IMR-90 (cell line): ENCODE measurements around the gene MEN1. TPM values are rescaled to one million over a fixed set of nuclear protein-coding genes. Genes with fewer than 3 reads are reported as not detected.

Source experiments
- ATAC-seq: fragments of 200-7000 bp; cut with Tn5 transposase; 2 replicates; pipeline ENCODE4 v1.9.1; 2020; ENCODE audit warnings: low read depth, mild to moderate bottlenecking, moderate library complexity
- BruUV-seq: library from RNA; stranded (reverse); fragments of 400-500 nt; replicated peaks from 2 replicates; lab custom pipeline; 2021; lab: Mats Ljungman, UMichigan
- CTCF ChIA-PET: fragments of 300-600 bp; formaldehyde crosslinking; extraction: SDS; loops from one replicate; lab custom pipeline; 2021; ENCODE audit warnings: antibody characterized with exemption; lab: Yijun Ruan, JAX
- POLR2A ChIA-PET: fragments of 300-600 bp; sonication (Branson Sonifier 250); formaldehyde crosslinking; loops from one replicate; lab custom pipeline; 2022; ENCODE audit warnings: antibody characterized with exemption; ENCODE audit not compliant: unreplicated experiment; lab: Charles Lee
- DNase-seq: peaks from one replicate; pipeline ENCODE4 v3.0.0; 2013
- H2AFZ ChIP-seq: replicated peaks from 2 replicates; pipeline ENCODE3; 2013; ENCODE audit warnings: low read length, mild to moderate bottlenecking; ENCODE audit not compliant: poor library complexity
- H2AK5ac ChIP-seq: 2 replicates; pipeline ENCODE4 v1.6.1; 2013; ENCODE audit warnings: low read depth, low read length, inconsistent platforms
- H2AK9ac ChIP-seq: replicated peaks from 2 replicates; pipeline ENCODE3; 2013; ENCODE audit warnings: mild to moderate bottlenecking, low read depth, low read length, moderate library complexity; ENCODE audit not compliant: poor library complexity
- H2BK120ac ChIP-seq: 2 replicates; pipeline ENCODE4 v1.6.1; 2013; ENCODE audit warnings: low read depth, low read length, inconsistent platforms
- H2BK15ac ChIP-seq: 3 replicates; pipeline ENCODE4 v1.6.1; 2013; ENCODE audit warnings: low read depth, low read length, inconsistent platforms
- H2BK20ac ChIP-seq: 2 replicates; pipeline ENCODE4 v1.6.1; 2013; ENCODE audit warnings: low read depth, mild to moderate bottlenecking, inconsistent platforms, low read length, moderate library complexity
- H2BK5ac ChIP-seq: 2 replicates; pipeline ENCODE4 v1.6.1; 2013; ENCODE audit warnings: mild to moderate bottlenecking, low read depth, low read length, inconsistent platforms; ENCODE audit not compliant: poor library complexity, severe bottlenecking
- H3K14ac ChIP-seq: replicated peaks from 2 replicates; pipeline ENCODE4 v1.6.1; 2013; ENCODE audit warnings: low read depth, low read length, inconsistent platforms
- H3K18ac ChIP-seq: 2 replicates; pipeline ENCODE4 v1.6.1; 2013; ENCODE audit warnings: low read depth, low read length, control low read depth
- H3K23ac ChIP-seq: 2 replicates; pipeline ENCODE4 v1.6.1; 2013; ENCODE audit warnings: low read depth, low read length, inconsistent platforms
- H3K27ac ChIP-seq: 2 replicates; pipeline ENCODE4 v1.5.1; 2013; ENCODE audit warnings: mild to moderate bottlenecking, control low read depth, low read length; ENCODE audit not compliant: insufficient read depth
- H3K27me3 ChIP-seq: 2 replicates; pipeline ENCODE4 v1.6.1; 2013; ENCODE audit warnings: low read length; ENCODE audit not compliant: control insufficient read depth, insufficient read depth
- H3K36me3 ChIP-seq: 2 replicates; pipeline ENCODE4 v1.6.1; 2013; ENCODE audit warnings: low read length, mixed read lengths; ENCODE audit not compliant: control insufficient read depth, insufficient read depth
- H3K4ac ChIP-seq: 2 replicates; pipeline ENCODE4 v1.6.1; 2013; ENCODE audit warnings: low read depth, low read length, inconsistent platforms
- H3K4me1 ChIP-seq: 2 replicates; pipeline ENCODE4 v1.6.1; 2013; ENCODE audit warnings: low read length, mixed read lengths; ENCODE audit not compliant: control insufficient read depth, insufficient read depth
- H3K4me2 ChIP-seq: 2 replicates; pipeline ENCODE4 v1.6.1; 2013; ENCODE audit warnings: low read depth, mild to moderate bottlenecking, control low read depth, low read length, moderate library complexity
- H3K4me3 ChIP-seq: 2 replicates; pipeline ENCODE4 v1.5.1; 2013; ENCODE audit warnings: low read depth, mild to moderate bottlenecking, control low read depth, low read length, moderate library complexity; ENCODE audit not compliant: insufficient read depth
- H3K56ac ChIP-seq: 2 replicates; pipeline ENCODE4 v1.6.1; 2013; ENCODE audit warnings: low read length, inconsistent platforms; ENCODE audit not compliant: insufficient read depth; ENCODE audit errors: extremely low read depth
- H3K79me1 ChIP-seq, 2 experiments: 2 replicates each; pipeline ENCODE4 v1.6.1; 2013; ENCODE audit warnings: low read length in 2 of 2, inconsistent platforms in 1 of 2, low read depth in 1 of 2
- H3K9ac ChIP-seq: 2 replicates; pipeline ENCODE4 v1.6.1; 2013; ENCODE audit warnings: low read depth, low read length, control low read depth
- H3K9me1 ChIP-seq: 2 replicates; pipeline ENCODE4 v1.6.1; 2013; ENCODE audit warnings: low read length, inconsistent platforms; ENCODE audit not compliant: insufficient read depth
- H3K9me3 ChIP-seq: 2 replicates; pipeline ENCODE4 v1.6.1; 2013; ENCODE audit warnings: low read length; ENCODE audit not compliant: control insufficient read depth, insufficient read depth
- H4K20me1 ChIP-seq: 2 replicates; pipeline ENCODE4 v1.6.1; 2013; ENCODE audit warnings: low read length, inconsistent platforms; ENCODE audit not compliant: insufficient read depth
- H4K5ac ChIP-seq: 2 replicates; pipeline ENCODE4 v1.6.1; 2013; ENCODE audit warnings: mild to moderate bottlenecking, low read depth, low read length, control low read depth
- H4K8ac ChIP-seq, 2 experiments: 2 replicates each; pipeline ENCODE4 v1.6.1; 2013; ENCODE audit warnings: low read depth in 2 of 2, low read length in 2 of 2, control low read depth in 1 of 2, inconsistent platforms in 1 of 2
- H4K91ac ChIP-seq: 2 replicates; pipeline ENCODE4 v1.6.1; 2013; ENCODE audit warnings: low read depth, low read length, inconsistent platforms; ENCODE audit not compliant: insufficient read depth
- BHLHE40 ChIP-seq: fragments of 150-350 bp; IDR thresholded peaks from 2 replicates; pipeline ENCODE4 v1.6.1; 2016; ENCODE audit warnings: mild to moderate bottlenecking, low read depth, low read length
- CHD1 ChIP-seq: IDR thresholded peaks from 2 replicates; pipeline ENCODE4 v1.6.1; 2012; ENCODE audit warnings: low read depth, low read length, improper control_type of control experiment
- MAZ ChIP-seq: IDR thresholded peaks from 2 replicates; pipeline ENCODE4 v1.6.1; 2012; ENCODE audit warnings: low read depth, mild to moderate bottlenecking, low read length, improper control_type of control experiment, moderate library complexity, borderline replicate concordance
- POLR2A ChIP-seq: IDR thresholded peaks from 2 replicates; pipeline ENCODE4 v1.6.1; 2012; ENCODE audit warnings: mild to moderate bottlenecking, low read depth, low read length
- RAD21 ChIP-seq: IDR thresholded peaks from 2 replicates; pipeline ENCODE4 v1.6.1; 2012; ENCODE audit warnings: low read length, improper control_type of control experiment
- RCOR1 ChIP-seq: IDR thresholded peaks from 2 replicates; pipeline ENCODE4 v1.6.1; 2012; ENCODE audit warnings: mild to moderate bottlenecking, low read length, improper control_type of control experiment; ENCODE audit not compliant: insufficient replicate concordance
- RFX5 ChIP-seq: IDR thresholded peaks from 2 replicates; pipeline ENCODE4 v1.8.0; 2012; ENCODE audit warnings: low read depth, mild to moderate bottlenecking, low read length, moderate library complexity
- WGBS, 2 experiments: methylation state at CpG; one replicate each; pipeline versions ENCODE4 v1.1.5 to v1.1.7; 2013; ENCODE audit warnings: missing lambda C conversion rate in 2 of 2; ENCODE audit not compliant: insufficient read length in 1 of 2; ENCODE audit errors: extremely low coverage in 2 of 2; 5-methylcytosine and 5-hydroxymethylcytosine counted together
- dilution Hi-C: fragments of 300-500 bp; cut with HindIII; formaldehyde crosslinking; loops from one replicate; pipeline ENCODE4 v1.14.3; 2018; ENCODE audit warnings: low sequenced_read_pairs; ENCODE audit not compliant: unreplicated experiment
- in situ Hi-C: fragments of 300-500 bp; cut with MboI; formaldehyde crosslinking; loops from 3 replicates; pipeline ENCODE4 v1.14.3; 2019; ENCODE audit warnings: low sequenced_read_pairs, inconsistent platforms, mixed read lengths
- intact Hi-C: fragments of 100-400 bp; cut with micrococcal nuclease; formaldehyde crosslinking; loops from 2 replicates; pipeline ENCODE4 v1.10.0; 2022
- polyA plus RNA-seq, 3 experiments: library from polyadenylated mRNA; depleted of rRNA; stranded (reverse); fragments of >200 nt; gene quantifications; 2 replicates each; pipeline ENCODE4 v1.2.3, GENCODE V29; 2012; ENCODE audit warnings: low replicate concordance in 1 of 3
- total RNA-seq: library from RNA; depleted of rRNA; stranded (reverse); fragments of >200 nt; gene quantifications from 2 replicates; pipeline ENCODE4 v1.2.3, GENCODE V29; 2012
- TF ChIP-seq, protein P1 (sequence below): conservative IDR thresholded peaks from 2 replicates; pipeline ENCODE4 v1.5.1; 2012; ENCODE audit warnings: mild to moderate bottlenecking, low read depth, low read length, improper control_type of control experiment

Gene MEN1
- total and polyA plus RNA-seq, 2 of the 4 experiments (the other 2 are of a cell fraction) = 8.8 to 35.7 TPM

DNA sequence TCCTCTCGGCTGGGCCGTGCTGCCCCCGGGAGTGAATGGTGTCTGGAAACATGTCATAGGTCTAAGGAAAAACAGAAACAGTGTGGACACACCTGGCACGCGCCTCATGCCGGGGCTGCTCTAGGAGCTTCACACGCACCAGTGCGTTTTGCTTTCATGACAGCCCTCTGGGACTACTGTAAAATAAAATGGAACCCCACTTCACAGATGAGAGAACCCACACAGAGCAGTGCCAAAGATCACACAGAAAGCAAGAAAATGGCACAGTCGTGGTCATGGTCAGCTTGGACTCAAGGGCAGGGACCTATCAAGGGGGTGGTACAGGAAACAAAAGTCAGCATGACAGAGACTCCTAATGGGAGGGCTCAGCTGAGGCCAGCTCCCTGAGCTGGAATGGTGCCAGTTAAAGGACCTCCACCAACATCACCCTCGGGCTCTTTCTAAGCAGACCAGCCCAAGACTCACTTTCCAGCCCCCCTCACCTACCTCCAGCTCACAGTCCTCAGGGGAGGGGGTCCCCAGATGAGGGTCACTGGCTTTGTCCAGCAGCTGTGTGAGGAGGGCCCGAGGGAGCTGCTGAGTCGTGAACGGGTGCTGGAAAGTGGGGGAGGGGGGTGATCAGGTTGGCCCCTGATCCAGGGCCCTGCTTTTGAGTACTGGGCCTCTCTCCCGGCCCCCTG, 10.6 kb downstream of the MEN1 start:
- H2BK20ac ChIP-seq = no peak overlapping the region
- H4K8ac ChIP-seq = no peak overlapping the region
- no peak overlapping the region for H2AK5ac ChIP-seq
- TF ChIP-seq, protein P1, sequence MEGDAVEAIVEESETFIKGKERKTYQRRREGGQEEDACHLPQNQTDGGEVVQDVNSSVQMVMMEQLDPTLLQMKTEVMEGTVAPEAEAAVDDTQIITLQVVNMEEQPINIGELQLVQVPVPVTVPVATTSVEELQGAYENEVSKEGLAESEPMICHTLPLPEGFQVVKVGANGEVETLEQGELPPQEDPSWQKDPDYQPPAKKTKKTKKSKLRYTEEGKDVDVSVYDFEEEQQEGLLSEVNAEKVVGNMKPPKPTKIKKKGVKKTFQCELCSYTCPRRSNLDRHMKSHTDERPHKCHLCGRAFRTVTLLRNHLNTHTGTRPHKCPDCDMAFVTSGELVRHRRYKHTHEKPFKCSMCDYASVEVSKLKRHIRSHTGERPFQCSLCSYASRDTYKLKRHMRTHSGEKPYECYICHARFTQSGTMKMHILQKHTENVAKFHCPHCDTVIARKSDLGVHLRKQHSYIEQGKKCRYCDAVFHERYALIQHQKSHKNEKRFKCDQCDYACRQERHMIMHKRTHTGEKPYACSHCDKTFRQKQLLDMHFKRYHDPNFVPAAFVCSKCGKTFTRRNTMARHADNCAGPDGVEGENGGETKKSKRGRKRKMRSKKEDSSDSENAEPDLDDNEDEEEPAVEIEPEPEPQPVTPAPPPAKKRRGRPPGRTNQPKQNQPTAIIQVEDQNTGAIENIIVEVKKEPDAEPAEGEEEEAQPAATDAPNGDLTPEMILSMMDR = no peak
- TF ChIP-seq RCOR1 = no peak
- TF ChIP-seq POLR2A = no peak
- no peak for TF ChIP-seq RAD21
- no peak for TF ChIP-seq BHLHE40
- no peak for TF ChIP-seq MAZ
- TF ChIP-seq CHD1 = no peak
- TF ChIP-seq RFX5 = no peak
- H4K91ac ChIP-seq = no peak overlapping the region
- no peak overlapping the region for H2BK5ac ChIP-seq
- ChIA-PET CTCF (interaction anchor here (1.0 to 1.1 kb wide), 2 partner anchors 9 to 12 kb away, joined by 3 read pairs; no protein-coding TSS in a partner anchor), POLR2A (no interaction called here)
- H3K27me3 ChIP-seq = no peaks in the 10 kb centered on the region
- in situ Hi-C loops (no loop called here), intact Hi-C loops (no loop called here), dilution Hi-C loops (no loop called here)
- H2BK120ac ChIP-seq = no peak overlapping the region
- DNase-seq (no peak), ATAC-seq (no peak)
- H4K5ac ChIP-seq = no peak overlapping the region
- peaks cover 30% of the 10 kb centered on the region for H3K36me3 ChIP-seq
- H2BK15ac ChIP-seq = no peak overlapping the region
- no peak overlapping the region for H2AFZ ChIP-seq
- H3K9me3 ChIP-seq = no peaks in the 10 kb centered on the region
- no peak overlapping the region for H3K23ac ChIP-seq
- 87% methylated on average over 2 of the region's 14 CpGs; no CpG with 5 or more reads in 1 of the 2 experiments for WGBS, 2 experiments
- H3K4me3 ChIP-seq = no peak overlapping the region
- peaks cover 7% of the 10 kb centered on the region for H3K9me1 ChIP-seq
- no peak overlapping the region for H3K4me2 ChIP-seq
- H3K27ac ChIP-seq = no peak overlapping the region
- BruUV-seq = no TSS peak
- no peak overlapping the region for H3K9ac ChIP-seq
- H2AK9ac ChIP-seq = no peak overlapping the region
- H3K56ac ChIP-seq = no peak overlapping the region
- no peaks in the 10 kb centered on the region for H4K20me1 ChIP-seq
- H3K4me1 ChIP-seq = peaks cover 10% of the 10 kb centered on the region
- no peak overlapping the region for H3K14ac ChIP-seq
- H3K79me1 ChIP-seq = peaks cover 4 to 13% of the 10 kb centered on the region in 2 experiments; a peak in 3 of 4 replicates
- no peak overlapping the region for H3K4ac ChIP-seq
- no peak overlapping the region for H3K18ac ChIP-seq
